ENCODE data around the gene SLC43A1.

The SLC43A1 gene

DNA sequence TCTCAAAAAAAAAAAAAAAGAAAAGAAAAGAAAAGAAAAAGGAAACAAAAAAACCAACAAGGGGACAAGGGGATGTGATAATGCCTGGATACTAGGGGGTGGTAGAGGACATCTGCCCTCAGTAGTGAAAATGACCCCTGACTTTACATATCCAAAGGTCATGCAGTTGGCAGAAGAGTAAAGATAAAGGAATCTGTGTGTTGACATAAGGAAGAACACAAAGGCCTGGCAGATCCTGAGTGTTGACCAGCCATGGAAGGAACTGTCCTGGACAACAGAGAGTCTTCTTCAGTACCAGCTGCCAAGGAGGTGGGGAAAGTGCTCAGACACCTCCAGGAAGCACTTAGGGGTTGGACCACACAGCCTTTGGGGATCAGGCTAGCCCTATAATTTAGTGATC is 12.6 kb downstream of the SLC43A1 start:
- TF ChIP-seq, protein P1, sequence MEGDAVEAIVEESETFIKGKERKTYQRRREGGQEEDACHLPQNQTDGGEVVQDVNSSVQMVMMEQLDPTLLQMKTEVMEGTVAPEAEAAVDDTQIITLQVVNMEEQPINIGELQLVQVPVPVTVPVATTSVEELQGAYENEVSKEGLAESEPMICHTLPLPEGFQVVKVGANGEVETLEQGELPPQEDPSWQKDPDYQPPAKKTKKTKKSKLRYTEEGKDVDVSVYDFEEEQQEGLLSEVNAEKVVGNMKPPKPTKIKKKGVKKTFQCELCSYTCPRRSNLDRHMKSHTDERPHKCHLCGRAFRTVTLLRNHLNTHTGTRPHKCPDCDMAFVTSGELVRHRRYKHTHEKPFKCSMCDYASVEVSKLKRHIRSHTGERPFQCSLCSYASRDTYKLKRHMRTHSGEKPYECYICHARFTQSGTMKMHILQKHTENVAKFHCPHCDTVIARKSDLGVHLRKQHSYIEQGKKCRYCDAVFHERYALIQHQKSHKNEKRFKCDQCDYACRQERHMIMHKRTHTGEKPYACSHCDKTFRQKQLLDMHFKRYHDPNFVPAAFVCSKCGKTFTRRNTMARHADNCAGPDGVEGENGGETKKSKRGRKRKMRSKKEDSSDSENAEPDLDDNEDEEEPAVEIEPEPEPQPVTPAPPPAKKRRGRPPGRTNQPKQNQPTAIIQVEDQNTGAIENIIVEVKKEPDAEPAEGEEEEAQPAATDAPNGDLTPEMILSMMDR (IDR thresholded peaks at IDR 0.05; ENCODE audit: low read depth, low read length, poor library complexity, severe bottlenecking), result no peak
- TF ChIP-seq EZH2phosphoT487 (IDR thresholded peaks at IDR 0.05; ENCODE audit: borderline replicate concordance, low read length), result no peak
- Histone ChIP-seq H4K20me1 (ENCODE audit: control insufficient read depth, insufficient read depth, low read depth, low read length) (no peaks in the 10 kb centered on the region), H3K4me2 (ENCODE audit: low read length) (no peak overlapping the region), H3K27ac (ENCODE audit: low read depth, low read length) (no peak overlapping the region), H3K27me3 (ENCODE audit: control insufficient read depth, low read length) (no peaks in the 10 kb centered on the region), H3K79me2 (ENCODE audit: control insufficient read depth, low read length) (no peaks in the 10 kb centered on the region; the same call in none of the 2 replicates), H3K9me2 (replicated peaks; ENCODE audit: control insufficient read depth, low read length) (no peaks in the 10 kb centered on the region), H3K9me3 (ENCODE audit: control insufficient read depth, insufficient read depth, low read length) (no peaks in the 10 kb centered on the region), H3F3A (ENCODE audit: control insufficient read depth, insufficient read depth) (no peaks in the 10 kb centered on the region), H3K4me1 (ENCODE audit: control insufficient read depth, low read length) (no peaks in the 10 kb centered on the region), H3K36me3 (ENCODE audit: control insufficient read depth, low read length) (peaks cover 46% of the 10 kb centered on the region; the same call in 1 of the 2 replicates), H3K4me3 (ENCODE audit: low read length) (no peak overlapping the region)

DNA sequence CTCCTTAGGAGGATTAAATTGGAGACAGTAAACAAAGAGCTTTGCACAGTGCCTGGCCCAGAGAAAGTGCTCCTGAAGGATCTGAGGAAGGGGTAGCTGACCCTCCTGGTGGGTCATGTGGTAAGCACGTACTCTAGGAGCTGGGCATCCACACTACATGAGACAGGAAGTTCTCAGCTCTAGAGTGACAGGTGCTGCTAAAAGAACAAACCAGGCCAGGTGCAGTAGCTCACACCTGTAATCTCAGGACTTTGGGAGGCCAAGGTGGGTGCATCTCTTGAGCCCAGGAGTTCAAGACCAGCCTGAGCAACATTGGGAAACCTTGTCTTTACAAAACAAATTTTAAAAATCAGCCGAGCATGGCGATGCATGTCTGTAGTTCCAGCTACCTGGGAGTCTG is 13.1 kb downstream of the SLC43A1 start:
- H3K4me2 ChIP-seq (ENCODE audit: low read length), result no peak overlapping the region
- no peaks in the 10 kb centered on the region for H4K20me1 ChIP-seq (ENCODE audit: control insufficient read depth, insufficient read depth, low read depth, low read length)
- peaks cover 43% of the 10 kb centered on the region; the same call in 1 of the 2 replicates for H3K36me3 ChIP-seq (ENCODE audit: control insufficient read depth, low read length)
- H3K9me3 ChIP-seq (ENCODE audit: control insufficient read depth, insufficient read depth, low read length), result no peaks in the 10 kb centered on the region
- no peak overlapping the region for H3K4me3 ChIP-seq (ENCODE audit: low read length)
- H3K9me2 ChIP-seq (replicated peaks; ENCODE audit: control insufficient read depth, low read length), result no peaks in the 10 kb centered on the region
- no peaks in the 10 kb centered on the region for H3K4me1 ChIP-seq (ENCODE audit: control insufficient read depth, low read length)
- H3K27me3 ChIP-seq (ENCODE audit: control insufficient read depth, low read length), result no peaks in the 10 kb centered on the region
- no peak overlapping the region for H3K27ac ChIP-seq (ENCODE audit: low read depth, low read length)
- H3F3A ChIP-seq (ENCODE audit: control insufficient read depth, insufficient read depth), result no peaks in the 10 kb centered on the region
- TF ChIP-seq EZH2phosphoT487 (IDR thresholded peaks at IDR 0.05; ENCODE audit: borderline replicate concordance, low read length), result no peak
- TF ChIP-seq, protein P1 (IDR thresholded peaks at IDR 0.05; ENCODE audit: low read depth, low read length, poor library complexity, severe bottlenecking), result no peak
- H3K79me2 ChIP-seq (ENCODE audit: control insufficient read depth, low read length), result no peaks in the 10 kb centered on the region; the same call in 1 of the 2 replicates

DNA sequence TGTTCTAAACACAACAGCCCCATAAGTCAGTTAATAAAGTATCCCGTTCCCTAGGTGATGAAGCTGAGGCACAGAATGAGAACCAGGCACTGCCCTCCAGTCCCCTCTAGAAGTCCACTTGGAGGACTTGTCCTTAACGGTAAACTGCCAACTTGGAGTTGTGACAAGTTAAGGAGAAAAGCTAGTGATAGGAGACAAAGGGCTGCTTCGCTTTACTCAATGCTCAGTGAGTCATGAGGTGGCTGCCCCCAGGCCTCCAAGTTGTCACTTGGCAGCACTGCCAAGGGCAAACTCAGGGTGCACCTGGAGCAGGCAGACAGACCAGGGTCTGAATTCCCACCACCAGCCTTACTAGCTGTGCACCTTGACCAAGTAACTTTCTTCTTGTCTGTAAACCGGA is 13.5 kb downstream of the SLC43A1 start:
- H4K20me1 ChIP-seq (ENCODE audit: control insufficient read depth, insufficient read depth, low read depth, low read length), result no peaks in the 10 kb centered on the region

More for the DNA sequence above, 13.5 kb downstream of the SLC43A1 start:
- Histone ChIP-seq H3K9me2 (replicated peaks; ENCODE audit: control insufficient read depth, low read length) (no peaks in the 10 kb centered on the region), H3K36me3 (ENCODE audit: control insufficient read depth, low read length) (peaks cover 43% of the 10 kb centered on the region; the same call in 1 of the 2 replicates), H3K79me2 (ENCODE audit: control insufficient read depth, low read length) (no peaks in the 10 kb centered on the region; the same call in 1 of the 2 replicates), H3K4me2 (ENCODE audit: low read length) (no peak overlapping the region), H3K27me3 (ENCODE audit: control insufficient read depth, low read length) (no peaks in the 10 kb centered on the region), H3F3A (ENCODE audit: control insufficient read depth, insufficient read depth) (no peaks in the 10 kb centered on the region), H3K27ac (ENCODE audit: low read depth, low read length) (no peak overlapping the region), H3K4me3 (ENCODE audit: low read length) (no peak overlapping the region), H3K4me1 (ENCODE audit: control insufficient read depth, low read length) (no peaks in the 10 kb centered on the region), H3K9me3 (ENCODE audit: control insufficient read depth, insufficient read depth, low read length) (no peaks in the 10 kb centered on the region)
- TF ChIP-seq EZH2phosphoT487 (IDR thresholded peaks at IDR 0.05; ENCODE audit: borderline replicate concordance, low read length), result no peak
- TF ChIP-seq, protein P1 (IDR thresholded peaks at IDR 0.05; ENCODE audit: low read depth, low read length, poor library complexity, severe bottlenecking), result no peak
